Hematopoietic multipotent progenitor cell (in vitro differentiated cells): ENCODE data around the gene LRRC45. TPM values are rescaled to one million over a fixed set of nuclear protein-coding genes. Genes with fewer than 3 reads are reported as not detected.

Experiments
- DNase-seq, 3 donors: peaks; one replicate each; pipeline ENCODE4 v3.0.0-alpha.2; 2011 to 2015; ENCODE audit warnings: low read depth in 2 of 3, low spot score in 2 of 3
- total RNA-seq: library from RNA; depleted of rRNA; stranded (reverse); fragments of >200 nt; gene quantifications from one replicate; pipeline ENCODE4 v1.2.3, GENCODE V29; 2012

The LRRC45 gene
- total RNA-seq, 1 donor: 16.4 TPM

DNA sequence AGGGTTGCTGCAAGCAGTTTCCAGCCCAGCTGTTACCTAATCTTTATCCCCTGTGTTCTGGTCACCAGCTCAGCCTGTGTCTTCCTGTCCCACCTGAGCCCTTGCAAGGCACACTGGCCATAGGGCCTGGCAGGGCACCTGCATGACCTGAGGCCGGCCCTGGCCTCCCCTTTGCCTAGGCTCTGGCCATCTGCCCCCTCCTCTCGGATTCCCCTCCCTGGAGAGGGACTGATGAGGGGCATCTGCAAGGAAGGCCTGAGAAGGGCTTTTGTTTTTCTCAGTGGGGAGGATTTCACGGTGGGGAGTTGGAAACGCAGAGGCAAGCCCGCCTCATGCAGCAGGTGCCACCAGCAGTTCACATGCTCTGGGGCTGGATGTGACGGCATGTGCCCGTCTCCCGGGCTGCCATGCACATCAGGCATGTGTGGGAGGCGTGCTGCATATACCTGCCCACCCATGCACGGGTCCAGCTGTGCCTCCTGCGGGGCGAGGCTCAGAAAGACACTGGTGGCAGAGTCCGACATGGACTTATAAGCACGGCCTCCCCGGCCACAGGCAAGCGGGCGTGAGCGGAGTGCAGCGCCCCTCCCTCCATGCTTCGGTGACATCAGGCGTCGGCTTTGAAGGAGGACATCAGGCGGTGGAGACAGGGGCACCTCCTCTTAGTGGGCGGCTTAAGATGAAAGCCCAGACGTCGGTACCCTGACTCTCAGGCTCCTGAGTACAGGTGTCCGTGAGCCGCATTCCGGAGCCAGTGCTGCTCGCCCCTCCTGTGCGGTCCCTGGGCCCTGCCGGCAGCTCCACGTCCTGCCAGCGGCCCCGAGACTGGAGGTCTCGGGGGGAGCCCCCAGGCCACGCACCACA is 29.1 kb upstream of the LRRC45 start:
- DNase-seq: no peak

- no peak for DNase-seq
Measured at GRCh38 chr17:81994593-81995462, 28.3 kb upstream of the LRRC45 start.

GRCh38 chr17:81995463-81996231 is 27.5 kb upstream of the LRRC45 start:
- DNase-seq: no peak

- DNase-seq: no peak
Measured at GRCh38 chr17:81996232-81996756, 26.8 kb upstream of the LRRC45 start.

- DNase-seq: no peak
Measured at GRCh38 chr17:81996757-81997441, 26.2 kb upstream of the LRRC45 start.

DNA sequence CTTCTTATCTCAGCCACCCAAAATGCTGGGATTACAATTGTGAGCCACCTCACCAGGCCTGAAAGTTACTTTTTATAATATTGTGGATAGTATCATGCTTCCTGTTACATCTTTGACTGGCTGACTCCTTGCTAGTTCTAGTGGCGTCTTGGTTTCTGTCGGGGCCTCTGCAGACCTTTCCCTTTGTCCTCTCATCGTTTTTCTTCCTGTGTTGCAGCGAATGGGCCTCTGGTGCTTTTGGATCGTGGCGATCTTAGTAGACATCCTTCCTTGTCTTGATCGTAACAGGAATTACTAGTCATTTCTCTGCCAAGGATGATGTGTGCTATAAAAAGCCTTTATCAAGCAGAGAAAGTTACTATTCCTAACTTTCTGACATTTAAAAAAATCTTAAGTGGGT is 24.9 kb upstream of the LRRC45 start:
- no peak for DNase-seq

GRCh38 chr17:81998691-81999438 is 24.2 kb upstream of the LRRC45 start:
- DNase-seq: no peak

GRCh38 chr17:81999587-81999975 is 23.5 kb upstream of the LRRC45 start:
- no peak for DNase-seq

GRCh38 chr17:81999976-82000802 is 22.9 kb upstream of the LRRC45 start:
- DNase-seq: no peak

GRCh38 chr17:82000803-82001570 is 22.1 kb upstream of the LRRC45 start:
- DNase-seq: no peak

DNA sequence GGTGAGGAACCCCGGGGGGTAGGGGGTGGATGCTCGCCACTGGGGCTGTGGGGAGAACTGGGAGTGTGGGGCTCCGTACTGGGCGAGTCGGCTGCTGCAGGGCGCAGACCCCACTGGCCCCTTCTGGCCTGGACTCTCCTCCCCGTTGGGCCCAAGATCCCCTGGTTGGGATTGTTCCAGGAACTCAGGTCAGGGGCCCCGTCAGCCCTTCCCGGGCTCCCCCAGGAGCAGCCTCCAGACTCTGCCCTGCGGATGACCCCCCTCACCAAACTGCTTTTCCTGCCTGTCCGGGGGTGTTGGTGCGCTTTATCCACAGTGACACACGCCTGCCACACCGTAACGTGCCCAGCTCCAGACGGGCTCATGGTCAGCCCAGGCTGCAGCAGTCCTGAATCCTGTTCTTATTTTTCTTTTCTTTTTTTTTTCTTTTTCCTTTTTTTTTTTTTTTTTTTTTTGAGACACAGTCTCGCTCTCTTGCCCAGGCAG is 21.5 kb upstream of the LRRC45 start:
- no peak for DNase-seq

- no peak for DNase-seq
Measured at GRCh38 chr17:82003411-82004381, 19.4 kb upstream of the LRRC45 start.

DNA sequence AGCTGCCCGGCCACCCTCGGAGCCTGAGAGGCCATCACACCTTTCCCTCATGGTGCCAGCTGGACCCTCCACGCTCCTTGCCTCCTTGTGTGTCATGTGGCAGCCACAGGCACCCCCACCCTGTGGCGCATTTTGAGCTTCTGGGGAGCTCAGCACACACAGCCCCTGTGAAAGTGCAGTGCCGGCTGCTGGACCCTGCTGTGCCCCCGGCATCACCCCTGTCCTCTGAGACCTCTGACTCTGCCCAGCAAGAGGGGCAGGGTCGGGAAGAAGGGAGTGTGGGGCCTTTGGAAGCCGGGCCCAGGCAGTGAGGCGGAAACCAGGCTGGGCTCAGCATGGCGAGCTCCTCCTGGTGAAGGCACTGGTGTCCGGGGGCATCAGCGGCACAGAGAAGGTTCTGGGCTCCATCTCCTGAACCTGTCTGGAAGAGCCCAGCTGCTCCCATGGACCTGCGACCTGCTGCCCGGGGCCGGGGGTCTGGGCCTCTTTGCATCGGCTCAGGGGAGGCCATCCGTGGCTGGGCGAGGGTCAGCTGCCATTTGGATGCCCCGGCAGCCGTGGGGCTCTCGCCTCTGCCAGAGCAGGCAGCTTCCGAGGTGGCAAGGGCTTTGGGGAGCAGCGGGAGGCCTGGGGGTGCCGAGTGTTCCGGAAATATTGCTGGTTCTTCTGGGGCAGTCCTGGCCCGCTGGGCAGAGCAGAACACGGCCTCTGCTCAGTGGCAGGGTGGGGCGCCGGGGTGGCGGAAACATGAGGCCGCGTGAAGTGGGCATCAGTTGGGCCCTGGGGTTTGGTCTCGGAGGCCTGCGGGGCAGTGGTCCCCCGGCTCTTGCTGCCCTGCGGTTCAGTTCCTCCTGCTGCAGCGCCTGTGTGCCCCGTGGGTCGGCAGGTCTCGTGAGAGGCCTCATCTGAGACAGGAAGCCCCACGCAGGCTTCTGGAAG is 18.3 kb upstream of the LRRC45 start:
- no peak for DNase-seq

DNA sequence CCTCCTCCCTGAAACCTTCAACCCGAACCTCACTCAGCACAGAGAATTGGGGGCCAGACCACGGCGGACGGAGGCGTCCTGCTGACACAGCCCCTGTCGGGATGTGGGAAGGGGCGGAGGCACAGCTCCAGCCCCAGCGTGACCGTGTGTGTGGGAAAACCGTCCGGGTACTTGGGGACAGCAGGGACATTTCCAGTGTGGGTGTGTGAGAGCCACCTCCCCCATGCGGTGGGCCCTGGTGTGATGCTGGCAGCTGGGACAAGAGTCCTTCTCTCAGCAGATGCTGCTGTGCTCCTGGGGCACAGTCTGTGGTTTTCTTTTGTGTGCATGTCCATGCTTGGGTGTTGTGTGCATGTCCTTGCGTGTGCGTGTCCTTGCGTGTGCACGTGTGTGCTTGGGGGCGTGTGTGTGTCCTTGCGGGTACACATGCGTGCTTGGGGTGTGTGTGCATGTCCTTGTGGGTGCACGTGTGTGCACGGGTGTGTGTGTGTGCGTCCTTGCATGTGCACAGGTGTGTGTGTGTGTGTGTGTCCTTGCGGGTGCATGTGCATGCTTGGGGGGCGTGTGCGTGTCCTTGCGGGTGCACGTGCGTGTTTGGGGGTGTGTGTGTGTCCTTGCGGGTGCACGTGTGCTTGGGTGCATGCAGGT is 17.3 kb upstream of the LRRC45 start:
- no peak for DNase-seq
